Peyer's patch (tissue), 4 donors: Measurements from ENCODE around the gene MINAR2.

Experiments
- POLR2A ChIP-seq, 2 donors: fragments of 450-650 bp; IDR thresholded peaks; one replicate each; pipeline ENCODE4 v1.5.1; 2017; ENCODE audit warnings: antibody characterized with exemption in 2 of 2, mild to moderate bottlenecking in 2 of 2, moderate library complexity in 2 of 2
- TF ChIP-seq, protein P1 (sequence below), 6 experiments: fragments of 450-650 bp in 4 of 6; fragments of 200-600 bp in 2 of 6; sonication (generic) in 1 of 6; IDR thresholded peaks; one replicate each; pipeline ENCODE4 v1.5.1; 2017 to 2019; ENCODE audit warnings: antibody characterized with exemption in 6 of 6, mild to moderate bottlenecking in 3 of 6, moderate library complexity in 1 of 6

DNA sequence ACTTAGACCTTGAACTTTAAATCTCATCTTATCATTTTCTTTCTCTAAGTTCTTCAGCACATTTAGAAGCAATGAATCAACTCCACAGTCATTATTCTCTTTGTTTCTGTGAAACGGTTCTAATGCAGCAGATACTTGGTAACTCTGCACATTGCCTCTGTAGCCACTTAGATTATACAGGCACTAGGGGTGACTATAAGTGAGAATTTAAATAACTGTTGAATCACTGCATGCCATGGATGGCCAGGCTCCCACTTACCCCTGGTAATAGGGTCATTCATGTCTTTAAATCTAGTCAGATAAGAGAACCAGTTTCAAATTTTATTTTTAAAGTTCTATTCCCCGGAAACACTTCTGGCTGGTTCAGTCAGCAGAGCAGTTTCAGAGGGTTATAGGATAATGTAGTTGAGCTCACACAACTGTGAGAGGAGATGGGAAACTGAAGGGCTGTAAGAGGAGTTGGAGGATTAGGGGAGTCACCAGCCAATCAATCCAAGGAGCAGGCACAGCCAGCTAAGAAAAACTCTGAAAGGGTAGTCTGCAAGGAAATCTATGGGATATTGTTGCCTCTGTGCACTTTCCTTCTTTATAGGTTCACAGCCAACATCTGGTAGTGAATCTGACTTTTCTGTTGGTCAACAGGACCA lies 4.2 kb upstream of the MINAR2 start:
- TF ChIP-seq, protein P1, sequence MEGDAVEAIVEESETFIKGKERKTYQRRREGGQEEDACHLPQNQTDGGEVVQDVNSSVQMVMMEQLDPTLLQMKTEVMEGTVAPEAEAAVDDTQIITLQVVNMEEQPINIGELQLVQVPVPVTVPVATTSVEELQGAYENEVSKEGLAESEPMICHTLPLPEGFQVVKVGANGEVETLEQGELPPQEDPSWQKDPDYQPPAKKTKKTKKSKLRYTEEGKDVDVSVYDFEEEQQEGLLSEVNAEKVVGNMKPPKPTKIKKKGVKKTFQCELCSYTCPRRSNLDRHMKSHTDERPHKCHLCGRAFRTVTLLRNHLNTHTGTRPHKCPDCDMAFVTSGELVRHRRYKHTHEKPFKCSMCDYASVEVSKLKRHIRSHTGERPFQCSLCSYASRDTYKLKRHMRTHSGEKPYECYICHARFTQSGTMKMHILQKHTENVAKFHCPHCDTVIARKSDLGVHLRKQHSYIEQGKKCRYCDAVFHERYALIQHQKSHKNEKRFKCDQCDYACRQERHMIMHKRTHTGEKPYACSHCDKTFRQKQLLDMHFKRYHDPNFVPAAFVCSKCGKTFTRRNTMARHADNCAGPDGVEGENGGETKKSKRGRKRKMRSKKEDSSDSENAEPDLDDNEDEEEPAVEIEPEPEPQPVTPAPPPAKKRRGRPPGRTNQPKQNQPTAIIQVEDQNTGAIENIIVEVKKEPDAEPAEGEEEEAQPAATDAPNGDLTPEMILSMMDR (IDR thresholded peaks at IDR 0.05) = no peak
- no peak for TF ChIP-seq POLR2A (IDR thresholded peaks at IDR 0.05)
